NCI-H345 treated with DMSO at 0.1 percent for 48 hours (cell line): Measurements from ENCODE around the gene PRKN.

Experiments used
- DNase-seq: peaks from one replicate; lab custom pipeline; 2025; ENCODE audit not compliant: unreplicated experiment; lab: John Stamatoyannopoulos, UW

The PRKN gene

GRCh38 chr6:161748535-161749416 lies 978.8 kb downstream of the PRKN start:
- DNase-seq = no peak

GRCh38 chr6:161747506-161747905 lies 980.1 kb downstream of the PRKN start:
- DNase-seq = no peak

- DNase-seq = no peak
Measured at GRCh38 chr6:161745594-161746141, 981.9 kb downstream of the PRKN start.

GRCh38 chr6:161745128-161745527 lies 982.4 kb downstream of the PRKN start:
- no peak for DNase-seq

- DNase-seq = no peak
Measured at GRCh38 chr6:161744211-161745067, 983.1 kb downstream of the PRKN start.

- no peak for DNase-seq
Measured at GRCh38 chr6:161743509-161744178, 983.9 kb downstream of the PRKN start.

GRCh38 chr6:161740486-161740885 lies 987.1 kb downstream of the PRKN start:
- no peak for DNase-seq

GRCh38 chr6:161736781-161737292 lies 990.7 kb downstream of the PRKN start:
- no peak for DNase-seq

GRCh38 chr6:161736326-161736725 lies 991.2 kb downstream of the PRKN start:
- DNase-seq = no peak

GRCh38 chr6:161732594-161732993 lies 995.0 kb downstream of the PRKN start:
- no peak for DNase-seq

- no peak for DNase-seq
Measured at GRCh38 chr6:161727083-161727833, 1000.3 kb downstream of the PRKN start.

GRCh38 chr6:161722394-161722793 lies 1005.2 kb downstream of the PRKN start:
- no peak for DNase-seq

GRCh38 chr6:161721511-161721910 lies 1006.1 kb downstream of the PRKN start:
- DNase-seq = no peak

GRCh38 chr6:161716176-161716575 lies 1011.4 kb downstream of the PRKN start:
- DNase-seq = no peak

GRCh38 chr6:161711938-161712337 lies 1015.6 kb downstream of the PRKN start:
- DNase-seq = no peak

- no peak for DNase-seq
Measured at GRCh38 chr6:161711515-161711914, 1016.1 kb downstream of the PRKN start.

GRCh38 chr6:161710698-161711097 lies 1016.9 kb downstream of the PRKN start:
- no peak for DNase-seq

- no peak for DNase-seq
Measured at GRCh38 chr6:161701056-161701455, 1026.5 kb downstream of the PRKN start.

GRCh38 chr6:161696801-161697200 lies 1030.8 kb downstream of the PRKN start:
- DNase-seq = no peak

- no peak for DNase-seq
Measured at GRCh38 chr6:161694995-161695394, 1032.6 kb downstream of the PRKN start.
